Transverse colon (tissue), 4 donors: ENCODE data around the gene NAT16. TPM values are rescaled to one million over a fixed set of nuclear protein-coding genes. Genes with fewer than 3 reads are reported as not detected.

Experiments used
- DNase-seq: peaks from one replicate; pipeline ENCODE4 v3.0.0-alpha.2; 2019
- H3K27ac ChIP-seq, 4 donors: fragments of 200-600 bp; sonication (generic); 2 replicates each; pipeline ENCODE4 v1.5.1; 2016 to 2018; ENCODE audit warnings: inconsistent platforms in 4 of 4
- H3K27me3 ChIP-seq: fragments of 200-600 bp; sonication (generic); 2 replicates; pipeline ENCODE4 v1.5.1; 2017; ENCODE audit warnings: inconsistent platforms
- H3K36me3 ChIP-seq, 4 donors: fragments of 200-600 bp; sonication (generic); 2 replicates each; pipeline ENCODE4 v1.5.1; 2017 to 2019; ENCODE audit warnings: inconsistent platforms in 4 of 4
- H3K4me1 ChIP-seq, 4 donors: fragments of 200-600 bp; sonication (generic); 2 replicates each; pipeline ENCODE4 v1.5.1; 2017 to 2020; ENCODE audit warnings: inconsistent platforms in 4 of 4
- H3K4me3 ChIP-seq, 4 donors: fragments of 200-600 bp; sonication (generic); 1 replicate in 1 of 4; 2 replicates in 3 of 4; pipeline versions ENCODE4 v1.5.1 to v1.6.1; 2017 to 2019; ENCODE audit warnings: inconsistent platforms in 4 of 4
- H3K9me3 ChIP-seq, 2 donors: fragments of 200-600 bp; sonication (generic); 2 replicates each; pipeline ENCODE4 v1.5.1; 2017 to 2019; ENCODE audit warnings: inconsistent platforms in 2 of 2
- CTCF ChIP-seq, 5 experiments: fragments of 200-600 bp in 3 of 5; fragments of 450-650 bp in 2 of 5; sonication (generic) in 3 of 5; IDR thresholded peaks; 1 replicate in 2 of 5; 2 replicates in 3 of 5; pipeline ENCODE4 v1.5.1; 2016 to 2017; ENCODE audit warnings: antibody characterized with exemption in 5 of 5, inconsistent platforms in 3 of 5, mild to moderate bottlenecking in 2 of 5, moderate library complexity in 1 of 5
- EP300 ChIP-seq: sonication (generic); formaldehyde crosslinking; IDR thresholded peaks from one replicate; pipeline ENCODE4 v1.6.1; 2017; ENCODE audit warnings: antibody characterized with exemption, low read depth
- POLR2A ChIP-seq: fragments of 450-650 bp; IDR thresholded peaks from one replicate; pipeline ENCODE4 v1.6.1; 2016; ENCODE audit warnings: antibody characterized with exemption, mild to moderate bottlenecking, moderate library complexity
- POLR2AphosphoS5 ChIP-seq, 3 donors: sonication (generic); formaldehyde crosslinking; IDR thresholded peaks; one replicate each; pipeline ENCODE4 v1.6.1; 2016; ENCODE audit warnings: antibody characterized with exemption in 3 of 3
- WGBS, 2 donors: methylation state at CpG; one replicate each; pipeline ENCODE4 v1.1.5; 2018; ENCODE audit warnings: low coverage in 1 of 2; 5-methylcytosine and 5-hydroxymethylcytosine counted together
- in situ Hi-C, 4 donors: fragments of 200-750 bp; cut with MboI; loops; one replicate each; pipeline versions ENCODE4 v1.15.0 to v1.15.1; 2017; ENCODE audit warnings: low sequenced_read_pairs in 3 of 4, low pct_ligation_motif_present in 1 of 4, low pct_unique_long_range_greater_than_20kb in 1 of 4
- intact Hi-C: fragments of 100-400 bp; cut with DNase I; formaldehyde crosslinking; loops from one replicate; pipeline ENCODE4 v1.15.1; 2023; ENCODE audit warnings: low total_unique reads
- total RNA-seq, 4 donors: library from RNA; depleted of rRNA; stranded (reverse); fragments of >200 nt; gene quantifications; one replicate each; pipeline ENCODE4 v1.1.0, GENCODE V29; 2016

The NAT16 gene
- total RNA-seq, 4 donors from 2014 or later, result not detected

- Histone ChIP-seq H3K27ac (no peak overlapping the region), H3K4me3 (no peak overlapping the region), H3K27me3 (peaks cover 100% of the 10 kb centered on the region), H3K36me3 (no peaks in the 10 kb centered on the region), H3K9me3 (no peaks in the 10 kb centered on the region), H3K4me1 (peaks cover 11 to 37% (median 35%) of the 10 kb centered on the region in 4 donors)
- WGBS, 2 donors, result 5 to 7% methylated on average over 4 to 17 of the region's 17 CpGs
- intact Hi-C loops (no loop called here), in situ Hi-C loops (no loop called here)
- no peak for DNase-seq
- TF ChIP-seq EP300 (no peak), CTCF (IDR thresholded peaks at IDR 0.05) (no peak), POLR2A (no peak), POLR2AphosphoS5 (IDR thresholded peaks at IDR 0.05) (no peak)
These were observed 9.3 kb downstream of the NAT16 start for GRCh38 chr7:101170617-101171441.

- DNase-seq, result peak; percentile 79
- no peak overlapping the region for H3K27ac ChIP-seq
- peaks cover 98% of the 10 kb centered on the region for H3K27me3 ChIP-seq
- 3% methylated on average over 33 of the region's 33 CpGs; no CpG with 5 or more reads in 1 of the 2 donors for WGBS, 2 donors
- H3K9me3 ChIP-seq, result no peaks in the 10 kb centered on the region
- no peaks in the 10 kb centered on the region for H3K36me3 ChIP-seq
- TF ChIP-seq POLR2AphosphoS5 (IDR thresholded peaks at IDR 0.05), result no peak
- peak; percentile 79 to 93 (median 88) for TF ChIP-seq CTCF (IDR thresholded peaks at IDR 0.05)
- H3K4me3 ChIP-seq, result no peak overlapping the region
- intact Hi-C loops (no loop called here), in situ Hi-C loops (no loop called here)
- peaks cover 18 to 44% (median 43%) of the 10 kb centered on the region in 4 donors for H3K4me1 ChIP-seq
These were observed 10.1 kb downstream of the NAT16 start for GRCh38 chr7:101169838-101170551.

GRCh38 chr7:101169110-101169837, 10.8 kb downstream of the NAT16 start:
- Histone ChIP-seq H3K9me3 (no peaks in the 10 kb centered on the region), H3K36me3 (no peaks in the 10 kb centered on the region), H3K4me1 (peaks cover 21 to 51% (median 45%) of the 10 kb centered on the region in 4 donors), H3K4me3 (no peak overlapping the region), H3K27me3 (peaks cover 98% of the 10 kb centered on the region), H3K27ac (no peak overlapping the region)
- intact Hi-C loops (no loop called here), in situ Hi-C loops (no loop called here)
- TF ChIP-seq POLR2A (no peak), POLR2AphosphoS5 (IDR thresholded peaks at IDR 0.05) (no peak), CTCF (IDR thresholded peaks at IDR 0.05) (no peak), EP300 (no peak)
- no peak for DNase-seq
- WGBS, 2 donors, result 4 to 5% methylated on average over 5 to 18 of the region's 18 CpGs
